ENCODE results near the gene LRIT3.

LRIT3 gene

GRCh38 chr4:109921384-109921808 is 73.5 kb downstream of the LRIT3 start:
- Histone ChIP-seq H3K4me1 (ENCODE audit: control insufficient read depth, low read depth, low read length) (peaks cover 4% of the 10 kb centered on the region), H3K23ac (ENCODE audit: low read length) (no peak overlapping the region), H3K79me2 (ENCODE audit: control insufficient read depth, insufficient read depth, low read length) (peaks cover 1% of the 10 kb centered on the region), H3K36me3 (ENCODE audit: control insufficient read depth, insufficient read depth, low read length) (no peaks in the 10 kb centered on the region), H4K8ac (ENCODE audit: low read depth, low read length) (no peak overlapping the region), H2BK15ac (replicated peaks; ENCODE audit: low read depth) (no peak overlapping the region), H3K18ac (ENCODE audit: low read length) (no peak overlapping the region), H3K4me2 (ENCODE audit: low read length) (no peak overlapping the region), H3K4me3 (ENCODE audit: low read length) (no peak overlapping the region), H4K5ac (ENCODE audit: low read length) (no peak overlapping the region), H2BK120ac (ENCODE audit: low read depth, low read length) (no peak overlapping the region), H3K27me3 (ENCODE audit: insufficient read depth, low read length, poor library complexity) (no peaks in the 10 kb centered on the region), H3K56ac (ENCODE audit: low read length) (no peak overlapping the region), H3K4ac (ENCODE audit: low read depth, low read length) (peak overlapping the region; percentile 12), H3K9ac (ENCODE audit: low read length) (no peak overlapping the region), H2AK5ac (ENCODE audit: low read length) (no peak overlapping the region), H2BK5ac (ENCODE audit: low read length) (no peak overlapping the region), H3K79me1 (ENCODE audit: low read length) (peaks cover 1% of the 10 kb centered on the region), H3K27ac (ENCODE audit: low read depth, low read length) (no peak overlapping the region)
- DNase-seq, result peak; percentile 95
- no CpG with 5 or more reads among the region's 1 CpG for WGBS (ENCODE audit: extremely low coverage, insufficient coverage, low lambda C conversion rate)
